ENCODE measurements around the gene NHLRC4.

DNA sequence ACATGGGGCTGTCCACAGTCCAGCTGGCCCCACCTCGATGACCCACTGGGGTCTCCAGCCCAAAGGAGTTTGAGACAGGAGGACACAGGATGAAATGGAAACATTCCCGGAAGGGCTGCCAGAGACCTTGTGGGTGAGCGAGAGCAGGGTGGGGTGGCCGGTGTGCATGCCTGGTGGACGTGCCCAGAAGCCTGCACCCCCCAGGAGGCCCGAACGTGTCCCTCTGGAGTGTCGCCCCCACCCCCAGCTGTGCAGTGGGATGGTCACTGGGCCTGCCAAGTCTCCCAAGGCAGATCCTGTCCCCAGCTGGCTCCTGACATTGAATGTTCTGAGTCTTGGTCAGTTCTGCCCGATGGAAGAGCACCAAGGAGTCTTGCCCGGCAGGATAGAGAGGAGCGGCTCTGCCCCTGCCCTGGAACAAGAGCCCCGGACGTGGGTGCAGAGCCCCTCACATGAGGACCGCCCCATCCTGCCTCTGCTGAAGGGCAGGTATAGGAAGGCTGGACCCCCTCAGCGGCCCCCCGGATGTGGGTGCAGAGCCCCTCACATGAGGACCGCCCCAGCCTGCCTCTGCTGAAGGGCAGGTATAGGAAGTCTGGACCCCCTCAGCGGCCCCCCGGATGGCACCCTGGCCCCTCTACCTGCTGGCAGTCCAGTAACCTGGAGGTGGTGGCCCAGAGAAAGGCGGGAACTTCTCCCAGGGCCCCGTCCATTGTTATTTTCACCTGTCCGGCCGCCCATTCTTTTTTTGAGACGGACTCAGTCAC, 42.3 kb upstream of the NHLRC4 start:
- no peak for TF ChIP-seq POLR2A (IDR thresholded peaks at IDR 0.05; ENCODE audit: low read depth, low read length)
- TF ChIP-seq POLR2AphosphoS5 (IDR thresholded peaks at IDR 0.05; ENCODE audit: low read depth, low read length): no peak
- no peak for TF ChIP-seq SPI1 (IDR thresholded peaks at IDR 0.05; ENCODE audit: low read depth, low read length)
- no peak for TF ChIP-seq TAF1 (IDR thresholded peaks at IDR 0.05; ENCODE audit: low read depth, low read length)
- TF ChIP-seq PAX5 (IDR thresholded peaks at IDR 0.05; ENCODE audit: insufficient read depth, low read length, severe bottlenecking): no peak
- TF ChIP-seq POU2F2 (IDR thresholded peaks at IDR 0.05; ENCODE audit: low read depth, low read length): no peak
